Kidney glomerular epithelial cell (primary cell): ENCODE measurements around the gene OR52N2.

Experiments
- DNase-seq: peaks from one replicate; lab custom pipeline; 2025; lab: John Stamatoyannopoulos, UW

Gene OR52N2

GRCh38 chr11:5808500-5809121 is at the start of gene OR52N2:
Gene OR52N2 (plus strand): TSS chr11:5808924. CDS start chr11:5820336, 11,412 bp downstream.
- DNase-seq = peak; percentile 40

GRCh38 chr11:5767056-5767455 is 41.7 kb upstream of the OR52N2 start:
- DNase-seq = no peak

GRCh38 chr11:5783255-5783654 is 25.5 kb upstream of the OR52N2 start, which contains the start of gene OR52N5:
Gene OR52N5 (minus strand): TSS chr11:5783355. CDS start chr11:5778634, 4,721 bp downstream.
- DNase-seq = no peak

GRCh38 chr11:5791165-5791564 is 17.6 kb upstream of the OR52N2 start, which contains the start of gene OR52N1:
Gene OR52N1 (minus strand): TSS chr11:5791265. CDS start chr11:5788816, 2,449 bp downstream.
- no peak for DNase-seq

GRCh38 chr11:5796541-5796940 is 12.2 kb upstream of the OR52N2 start:
- no peak for DNase-seq

- DNase-seq = no peak
These were observed 4.7 kb upstream of the OR52N2 start for GRCh38 chr11:5803982-5804381.

GRCh38 chr11:5807580-5807979 is 1.1 kb upstream of the OR52N2 start:
- DNase-seq = no peak

GRCh38 chr11:5809122-5809519 is 397 bp downstream of the OR52N2 start:
- DNase-seq = no peak

- DNase-seq = no peak
These were observed 1.4 kb downstream of the OR52N2 start for GRCh38 chr11:5809905-5810795.

GRCh38 chr11:5815534-5815933 is 6.8 kb downstream of the OR52N2 start:
- no peak for DNase-seq

- no peak for DNase-seq
These were observed 9.6 kb downstream of the OR52N2 start for GRCh38 chr11:5818245-5818886.

- DNase-seq = no peak
These were observed 22.6 kb downstream of the OR52N2 start for GRCh38 chr11:5831196-5831829.

GRCh38 chr11:5833446-5833845 is 24.7 kb downstream of the OR52N2 start:
- no peak for DNase-seq

- DNase-seq = no peak
These were observed 29.0 kb downstream of the OR52N2 start for GRCh38 chr11:5837695-5838094.

GRCh38 chr11:5841797-5842196 is 33.1 kb downstream of the OR52N2 start, which contains the start of gene OR52E6:
Gene OR52E6 (minus strand): TSS chr11:5841897. CDS start chr11:5841897, 0 bp downstream.
- DNase-seq = no peak

- no peak for DNase-seq
These were observed 38.0 kb downstream of the OR52N2 start for GRCh38 chr11:5846701-5847100.

- no peak for DNase-seq
These were observed 39.0 kb downstream of the OR52N2 start for GRCh38 chr11:5847711-5848110.

GRCh38 chr11:5851002-5851401 is 42.3 kb downstream of the OR52N2 start:
- DNase-seq = no peak

- DNase-seq = no peak
These were observed 48.9 kb downstream of the OR52N2 start, which contains the start of gene OR52E8 for GRCh38 chr11:5857590-5857989. Gene OR52E8 (minus strand): TSS chr11:5857690. CDS start chr11:5857690, 0 bp downstream.

GRCh38 chr11:5865826-5866225 is 57.1 kb downstream of the OR52N2 start:
- DNase-seq = no peak
